ENCODE measurements around the gene CCDC40. TPM values are rescaled to one million over a fixed set of nuclear protein-coding genes. Genes with fewer than 3 reads are reported as not detected.

The CCDC40 gene
- total RNA-seq, 1 experiment from 2014 or later = 16.3 TPM

- peak; percentile 41 for DNase-seq (ENCODE audit: low spot score)
- H3K4me3 Mint-ChIP-seq = no peak overlapping the region
- H3K36me3 Mint-ChIP-seq = peaks cover 12% of the 10 kb centered on the region
- TF ChIP-seq CDX4 (CRISPR knock-in tag; IDR thresholded peaks at IDR 0.05; ENCODE audit: borderline replicate concordance) (no peak), NR1H2 (CRISPR knock-in tag; IDR thresholded peaks at IDR 0.05) (no peak), JUN (CRISPR knock-in tag; IDR thresholded peaks at IDR 0.05) (no peak), AFF4 (CRISPR knock-in tag; IDR thresholded peaks at IDR 0.05; ENCODE audit: borderline replicate concordance) (no peak), TEAD1 (CRISPR knock-in tag; IDR thresholded peaks at IDR 0.05) (no peak), ATF2 (CRISPR knock-in tag; IDR thresholded peaks at IDR 0.05; ENCODE audit: borderline replicate concordance, low read depth) (no peak), ZNF416 (CRISPR knock-in tag; IDR thresholded peaks at IDR 0.05) (no peak), PRDM15 (CRISPR knock-in tag; IDR thresholded peaks at IDR 0.05) (no peak)
- peak overlapping the region; percentile 34 for H3K27ac Mint-ChIP-seq
- peaks cover 6% of the 10 kb centered on the region; the same call in 1 of the 2 replicates for H3K4me1 Mint-ChIP-seq
- peak; percentile 77 for ATAC-seq
- peaks cover 7% of the 10 kb centered on the region; the same call in 1 of the 2 replicates for H3K9me3 Mint-ChIP-seq
- ChIA-PET CTCF (interaction anchor here (1.3 to 5.4 kb wide), 3 partner anchors 11 to 84 kb away, joined by 6 to 55 read pairs (median 26); partner anchors contain the start of gene GAA), POLR2A (interaction anchor here (0.9 to 1.4 kb wide), 2 partner anchors 8 to 12 kb away, joined by 3 to 4 read pairs; no protein-coding TSS in a partner anchor)
- no peaks in the 10 kb centered on the region; the same call in 1 of the 2 replicates for H3K27me3 Mint-ChIP-seq (ENCODE audit: low read depth)
These were observed 75.4 kb downstream of the CCDC40 start for GRCh38 chr17:80111702-80112470.

GRCh38 chr17:80112471-80113032 is 76.1 kb downstream of the CCDC40 start:
- TF ChIP-seq NFYB (CRISPR knock-in tag; conservative IDR thresholded peaks at IDR 0.05; ENCODE audit: low read depth) (no peak), MYBL2 (CRISPR knock-in tag; IDR thresholded peaks at IDR 0.05) (no peak), SOX15 (CRISPR knock-in tag; IDR thresholded peaks at IDR 0.05) (no peak), NR1H2 (CRISPR knock-in tag; IDR thresholded peaks at IDR 0.05) (no peak), IRF2 (CRISPR knock-in tag; IDR thresholded peaks at IDR 0.05; ENCODE audit: borderline replicate concordance, low read depth) (no peak), JAZF1 (CRISPR knock-in tag; IDR thresholded peaks at IDR 0.05) (no peak), ZNF671 (CRISPR knock-in tag; IDR thresholded peaks at IDR 0.05) (no peak), CBFB (CRISPR knock-in tag; IDR thresholded peaks at IDR 0.05; ENCODE audit: low read depth) (no peak), FOXK1 (CRISPR knock-in tag; IDR thresholded peaks at IDR 0.05) (no peak), FOXP1 (CRISPR knock-in tag; IDR thresholded peaks at IDR 0.05; ENCODE audit: borderline replicate concordance) (no peak), SP1 (CRISPR knock-in tag; conservative IDR thresholded peaks at IDR 0.05) (no peak)
- no peak overlapping the region for H3K27ac Mint-ChIP-seq
- ChIA-PET POLR2A (interaction anchor here (0.9 to 1.4 kb wide), 2 partner anchors 8 to 12 kb away, joined by 3 to 4 read pairs; no protein-coding TSS in a partner anchor), CTCF (interaction anchor here (0.6 to 5.4 kb wide), 5 partner anchors 12 to 186 kb away, joined by 3 to 55 read pairs (median 6); partner anchors contain the start of gene GAA)
- H3K4me1 Mint-ChIP-seq = peaks cover 6% of the 10 kb centered on the region; the same call in 1 of the 2 replicates
- peaks cover 7% of the 10 kb centered on the region; the same call in 1 of the 2 replicates for H3K9me3 Mint-ChIP-seq
- DNase-seq (ENCODE audit: low spot score) = peak; percentile 10
- H3K27me3 Mint-ChIP-seq (ENCODE audit: low read depth) = no peaks in the 10 kb centered on the region; the same call in 1 of the 2 replicates
- no peak overlapping the region for H3K4me3 Mint-ChIP-seq
- ATAC-seq = no peak
- peaks cover 14% of the 10 kb centered on the region for H3K36me3 Mint-ChIP-seq

Measured in WTC11 (cell line).